ENCODE results near the gene SYT6. TPM values are rescaled to one million over a fixed set of nuclear protein-coding genes. Genes with fewer than 3 reads are reported as not detected.

SYT6 gene
- total RNA-seq, 1 experiment from 2014 or later = 77.2 TPM

- no peaks in the 10 kb centered on the region for H4K20me1 ChIP-seq (ENCODE audit: control insufficient read depth, insufficient read depth, insufficient read length)
- WGBS (ENCODE audit: extremely low coverage, insufficient read length, low lambda C conversion rate) = no CpG with 5 or more reads among the region's 2 CpGs
- H3K27me3 Mint-ChIP-seq (ENCODE audit: low read depth) = peaks cover 41% of the 10 kb centered on the region
Observed at GRCh38 chr1:114159941-114160340, 6.3 kb upstream of the SYT6 start.

More at GRCh38 chr1:114159941-114160340, 6.3 kb upstream of the SYT6 start:
- no peak overlapping the region for H2BK120ac ChIP-seq (ENCODE audit: low read depth, low read length, poor library complexity, severe bottlenecking)
- Mint-ChIP-seq H3K9me3 (no peaks in the 10 kb centered on the region), H3K27ac (no peak overlapping the region), H3K36me3 (ENCODE audit: insufficient read depth in 1 of 3, low read depth in 3 of 3) (peaks cover 0 to 4% (median 0%) of the 10 kb centered on the region in 3 experiments; a peak in 1 of 7 replicates), H3K4me3 (no peak overlapping the region), H3K4me1 (peaks cover 27 to 35% of the 10 kb centered on the region in 2 experiments)
- no peak overlapping the region for H3T11ph ChIP-seq (ENCODE audit: low read length)
- no peaks in the 10 kb centered on the region for H3K9me3 ChIP-seq (ENCODE audit: control insufficient read depth, low read depth, low read length)
- no peak overlapping the region for H3K18ac ChIP-seq (ENCODE audit: insufficient read length, low read depth, low read length)
- H2BK15ac ChIP-seq (ENCODE audit: low read depth, low read length) = no peak overlapping the region
- no peak overlapping the region for H2BK5ac ChIP-seq (ENCODE audit: insufficient read length, low read length)
- no peaks in the 10 kb centered on the region for H3K79me1 ChIP-seq (ENCODE audit: insufficient read depth, low read depth, low read length, poor library complexity, severe bottlenecking)
- no peaks in the 10 kb centered on the region for H3K23me2 ChIP-seq (ENCODE audit: insufficient read length, low read depth, low read length, poor library complexity, severe bottlenecking)
- no peak overlapping the region for H3K9ac ChIP-seq (ENCODE audit: extremely low read depth, insufficient read length, low read length)
- DNase-seq = no peak
- H4K91ac ChIP-seq (ENCODE audit: insufficient read length, low read depth, low read length) = no peak overlapping the region
- no peak overlapping the region for H4K5ac ChIP-seq (ENCODE audit: insufficient read length, low read depth, low read length)
- H3K79me2 ChIP-seq (ENCODE audit: insufficient read depth, low read length) = no peaks in the 10 kb centered on the region
- TF ChIP-seq CTCF (conservative IDR thresholded peaks at IDR 0.05) = no peak
- no peak overlapping the region for H2BK12ac ChIP-seq (ENCODE audit: insufficient read length, low read depth, low read length)
- no peak overlapping the region for H3K4ac ChIP-seq (ENCODE audit: low read depth, low read length)
- H2BK20ac ChIP-seq (ENCODE audit: low read depth, low read length, poor library complexity, severe bottlenecking) = no peak overlapping the region
- no peak overlapping the region for H2AK5ac ChIP-seq (ENCODE audit: insufficient read length, low read length)
- no peaks in the 10 kb centered on the region for H3K27me3 ChIP-seq (ENCODE audit: insufficient read depth, low read length)
- no peak overlapping the region for H3K14ac ChIP-seq (ENCODE audit: insufficient read depth, low read length)
- no peak overlapping the region for H3K56ac ChIP-seq (ENCODE audit: insufficient read length, low read depth, low read length)
- no peak overlapping the region for H3K23ac ChIP-seq (ENCODE audit: insufficient read length, low read depth, low read length)
- no peak overlapping the region for H3K27ac ChIP-seq (ENCODE audit: insufficient read length, low read depth, low read length)
- no peak overlapping the region for H3K4me2 ChIP-seq (ENCODE audit: insufficient read depth, insufficient read length, low read length)
- H4K8ac ChIP-seq (replicated peaks; ENCODE audit: insufficient read length, low read depth, low read length) = no peak overlapping the region
- no peak overlapping the region for H2AFZ ChIP-seq (ENCODE audit: low read length)
- H3K4me1 ChIP-seq (ENCODE audit: insufficient read depth, low read length) = peaks cover 2% of the 10 kb centered on the region
